Endothelial cell of umbilical vein (primary cell): ENCODE results near the gene FAM53B. TPM values are rescaled to one million over a fixed set of nuclear protein-coding genes. Genes with fewer than 3 reads are reported as not detected.

ENCODE experiments used
- BruUV-seq: library from RNA; stranded (reverse); fragments of 400-500 nt; replicated peaks from 2 replicates; lab custom pipeline; 2021; lab: Mats Ljungman, UMichigan
- CTCF ChIA-PET: fragments of 300-600, 350-600 bp; sonication (Branson Sonifier 250); formaldehyde crosslinking; loops from one replicate; lab custom pipeline; 2021; ENCODE audit warnings: antibody characterized with exemption, inconsistent platforms; lab: Charles Lee
- POLR2A ChIA-PET: fragments of 300-600, 350-600 bp; sonication (Branson Sonifier 250); formaldehyde crosslinking; loops from one replicate; lab custom pipeline; 2021; ENCODE audit warnings: antibody characterized with exemption, inconsistent platforms; lab: Charles Lee
- DNase-seq: peaks from one replicate; pipeline ENCODE4 v3.0.0-alpha.2; 2011; ENCODE audit warnings: low read depth, low spot score
- FAIRE-seq: peaks from 2 replicates; lab custom pipeline; 2011; peaks lifted over from hg19 to GRCh38; lab: Jason Lieb, UNC
- H2AFZ ChIP-seq: 2 replicates; pipeline ENCODE4 v1.6.0; 2012; ENCODE audit warnings: low read depth, low read length, control low read depth, inconsistent platforms
- H3K27ac ChIP-seq: 2 replicates; pipeline ENCODE4 v1.5.1; 2011; ENCODE audit warnings: low read depth, mild to moderate bottlenecking, control low read depth, low read length, moderate library complexity; ENCODE audit not compliant: insufficient read depth
- H3K27me3 ChIP-seq, 2 experiments: 2 replicates each; pipeline versions ENCODE4 v1.6.0 to v1.6.1; 2011; ENCODE audit warnings: low read length in 2 of 2, mixed read lengths in 1 of 2; ENCODE audit not compliant: control insufficient read depth in 2 of 2, insufficient read depth in 2 of 2
- H3K36me3 ChIP-seq, 2 experiments: 2 replicates in 1 of 2; 3 replicates in 1 of 2; pipeline ENCODE4 v1.5.1; 2011; ENCODE audit warnings: low read length in 2 of 2, mild to moderate bottlenecking in 1 of 2, moderate library complexity in 1 of 2; ENCODE audit not compliant: control insufficient read depth in 2 of 2, insufficient read depth in 2 of 2; ENCODE audit errors: extremely low read depth in 1 of 2
- H3K4me1 ChIP-seq: 3 replicates; pipeline ENCODE4 v1.5.1; 2011; ENCODE audit warnings: mild to moderate bottlenecking, low read length; ENCODE audit not compliant: control insufficient read depth, insufficient read depth; ENCODE audit errors: extremely low read depth
- H3K4me2 ChIP-seq: 2 replicates; pipeline ENCODE4 v1.6.1; 2011; ENCODE audit warnings: low read length, control low read depth, mixed read lengths; ENCODE audit not compliant: insufficient read depth
- H3K4me3 ChIP-seq, 3 experiments: fragments of 200-600 bp in 1 of 3; sonication (generic), shearing (Covaris generic) in 1 of 3; replicated peaks in 1 of 3; 2 replicates each; pipeline ENCODE4 v1.5.1; 2011 to 2016; ENCODE audit warnings: control low read depth in 3 of 3, low read length in 3 of 3, mild to moderate bottlenecking in 2 of 3, inconsistent platforms in 1 of 3, low read depth in 1 of 3, moderate library complexity in 1 of 3; ENCODE audit not compliant: insufficient read depth in 1 of 3
- H3K79me2 ChIP-seq: 2 replicates; pipeline ENCODE4 v1.6.0; 2012; ENCODE audit warnings: low read length, inconsistent platforms; ENCODE audit not compliant: control insufficient read depth, insufficient read depth
- H3K9ac ChIP-seq: replicated peaks from 2 replicates; pipeline ENCODE3; 2011; ENCODE audit warnings: low read length, control low read depth; ENCODE audit not compliant: insufficient read depth; ENCODE audit errors: extremely low read depth
- H3K9me1 ChIP-seq: replicated peaks from 3 replicates; pipeline ENCODE4 v1.6.0; 2011; ENCODE audit warnings: mild to moderate bottlenecking, low read length; ENCODE audit not compliant: control insufficient read depth, insufficient read depth; ENCODE audit errors: extremely low read depth
- H3K9me3 ChIP-seq: replicated peaks from 2 replicates; pipeline ENCODE4 v1.5.1; 2012; ENCODE audit warnings: low read length, inconsistent platforms; ENCODE audit not compliant: control insufficient read depth, insufficient read depth
- H4K20me1 ChIP-seq: replicated peaks from 2 replicates; pipeline ENCODE3; 2011; ENCODE audit warnings: mild to moderate bottlenecking, low read length; ENCODE audit not compliant: control insufficient read depth, insufficient read depth; ENCODE audit errors: extremely low read depth
- EZH2 ChIP-seq: IDR thresholded peaks from 2 replicates; pipeline ENCODE4 v1.6.1; 2012; ENCODE audit warnings: borderline replicate concordance, low read depth, mild to moderate bottlenecking, moderate library complexity, low read length, inconsistent platforms; ENCODE audit not compliant: severe bottlenecking
- FOS ChIP-seq: IDR thresholded peaks from 2 replicates; pipeline ENCODE4 v1.6.1; 2011; ENCODE audit warnings: mild to moderate bottlenecking, low read length, moderate library complexity, borderline replicate concordance; ENCODE audit not compliant: insufficient read depth
- GATA2 ChIP-seq: IDR thresholded peaks from 2 replicates; pipeline ENCODE4 v1.7.0; 2011; ENCODE audit warnings: low read depth, mild to moderate bottlenecking, moderate library complexity, mixed read lengths, low read length; ENCODE audit not compliant: insufficient read length, insufficient read depth
- JUN ChIP-seq: IDR thresholded peaks from 2 replicates; pipeline ENCODE4 v1.6.1; 2011; ENCODE audit warnings: borderline replicate concordance, low read depth; ENCODE audit not compliant: insufficient read length, insufficient read depth
- MYC ChIP-seq: IDR thresholded peaks from one replicate; pipeline ENCODE4 v1.6.1; 2011; ENCODE audit warnings: mild to moderate bottlenecking, low read depth, low read length
- POLR2A ChIP-seq: IDR thresholded peaks from 2 replicates; pipeline ENCODE4 v1.6.1; 2012; ENCODE audit warnings: low read depth, mild to moderate bottlenecking, control low read depth, low read length
- POLR2AphosphoS5 ChIP-seq: IDR thresholded peaks from 2 replicates; pipeline ENCODE4 v1.6.1; 2012; ENCODE audit warnings: low read depth, mild to moderate bottlenecking, control low read depth, low read length, moderate library complexity; ENCODE audit not compliant: insufficient read depth
- dilution Hi-C: fragments of 300-500 bp; cut with MboI; formaldehyde crosslinking; loops from one replicate; pipeline ENCODE4 v1.15.0; 2019; ENCODE audit warnings: low sequenced_read_pairs; ENCODE audit not compliant: extremely low pct_ligation_motif_present
- intact Hi-C: fragments of 100-400 bp; cut with micrococcal nuclease; formaldehyde crosslinking; loops from one replicate; pipeline ENCODE4 v1.10.0; 2022
- polyA plus RNA-seq, 4 experiments: library from polyadenylated mRNA; depleted of rRNA in 3 of 4; stranded (reverse) in 3 of 4; unstranded in 1 of 4; fragments of >200 nt; gene quantifications; 2 replicates each; pipeline versions ENCODE4 v1.2.1 to v1.2.3, GENCODE V29; 2011 to 2012; ENCODE audit warnings: missing spikeins in 1 of 4
- total RNA-seq: library from RNA; stranded (reverse); gene quantifications from 2 replicates; pipeline ENCODE4 v1.2.3, GENCODE V29; 2021
- TF ChIP-seq, protein P1 (sequence below): IDR thresholded peaks from 2 replicates; pipeline ENCODE4 v1.6.1; 2011; ENCODE audit not compliant: insufficient read depth, insufficient read length
- TF ChIP-seq, protein P2 (sequence below), 2 donors: IDR thresholded peaks; 1 replicate in 1 of 2; 2 replicates in 1 of 2; pipeline ENCODE4 v1.5.1; 2011; ENCODE audit warnings: low read length in 2 of 2, mild to moderate bottlenecking in 2 of 2, moderate library complexity in 2 of 2, control low read depth in 1 of 2, inconsistent platforms in 1 of 2, low read depth in 1 of 2; ENCODE audit not compliant: insufficient read depth in 1 of 2; ENCODE audit errors: extremely low read depth in 1 of 2

FAM53B gene
- total and polyA plus RNA-seq, 2 donors (not counting 3 experiments of a cell fraction or from before 2014, with no cell fraction given), result 8.5 to 21.1 TPM

DNA sequence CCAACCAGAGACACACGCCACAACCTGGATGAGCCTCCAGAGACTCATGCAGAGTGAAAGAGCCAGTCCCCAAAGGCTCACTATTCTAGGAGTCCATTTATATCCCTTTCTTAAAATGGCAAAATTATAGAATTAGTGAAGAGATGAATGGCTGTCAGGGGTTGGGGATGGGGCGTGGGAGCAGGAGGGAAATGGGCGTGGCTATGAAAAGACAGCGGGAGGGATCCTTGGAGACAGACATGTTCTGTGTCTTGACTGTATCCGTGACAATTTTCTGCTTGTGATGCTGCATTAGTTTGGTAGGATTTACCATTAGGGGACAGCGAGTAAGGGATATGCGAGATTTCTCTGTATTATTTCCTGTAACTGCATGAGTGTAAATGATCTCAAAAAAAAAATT lies 33.0 kb downstream of the FAM53B start:
- POLR2A ChIA-PET, result no interaction called here
- H3K36me3 ChIP-seq, result no peaks in the 10 kb centered on the region
- BruUV-seq, result no TSS peak
- dilution Hi-C loops (no loop called here), intact Hi-C loops (no loop called here)
- H3K4me3 ChIP-seq, result no peak overlapping the region
- H3K4me2 ChIP-seq, result no peak overlapping the region
- FAIRE-seq (no peak), DNase-seq (no peak)
- no peak overlapping the region for H3K9ac ChIP-seq
- H3K27me3 ChIP-seq, result no peaks in the 10 kb centered on the region
- no peaks in the 10 kb centered on the region for H3K9me1 ChIP-seq
- H4K20me1 ChIP-seq, result no peaks in the 10 kb centered on the region
- H3K9me3 ChIP-seq, result no peaks in the 10 kb centered on the region
- H2AFZ ChIP-seq, result no peak overlapping the region
- H3K4me1 ChIP-seq, result peaks cover 12% of the 10 kb centered on the region
- H3K27ac ChIP-seq, result no peak overlapping the region
- peaks cover 4% of the 10 kb centered on the region for H3K79me2 ChIP-seq
- CTCF ChIA-PET, result interaction anchor here (3.2 kb wide), 1 partner anchor 30 kb away, joined by 25 read pairs; no protein-coding TSS in a partner anchor
- TF ChIP-seq, protein P1, sequence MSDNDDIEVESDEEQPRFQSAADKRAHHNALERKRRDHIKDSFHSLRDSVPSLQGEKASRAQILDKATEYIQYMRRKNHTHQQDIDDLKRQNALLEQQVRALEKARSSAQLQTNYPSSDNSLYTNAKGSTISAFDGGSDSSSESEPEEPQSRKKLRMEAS, result no peak
- TF ChIP-seq EZH2 (no peak), FOS (no peak), JUN (no peak), MYC (no peak), POLR2A (no peak), POLR2AphosphoS5 (no peak), GATA2 (no peak)
- TF ChIP-seq, protein P2, sequence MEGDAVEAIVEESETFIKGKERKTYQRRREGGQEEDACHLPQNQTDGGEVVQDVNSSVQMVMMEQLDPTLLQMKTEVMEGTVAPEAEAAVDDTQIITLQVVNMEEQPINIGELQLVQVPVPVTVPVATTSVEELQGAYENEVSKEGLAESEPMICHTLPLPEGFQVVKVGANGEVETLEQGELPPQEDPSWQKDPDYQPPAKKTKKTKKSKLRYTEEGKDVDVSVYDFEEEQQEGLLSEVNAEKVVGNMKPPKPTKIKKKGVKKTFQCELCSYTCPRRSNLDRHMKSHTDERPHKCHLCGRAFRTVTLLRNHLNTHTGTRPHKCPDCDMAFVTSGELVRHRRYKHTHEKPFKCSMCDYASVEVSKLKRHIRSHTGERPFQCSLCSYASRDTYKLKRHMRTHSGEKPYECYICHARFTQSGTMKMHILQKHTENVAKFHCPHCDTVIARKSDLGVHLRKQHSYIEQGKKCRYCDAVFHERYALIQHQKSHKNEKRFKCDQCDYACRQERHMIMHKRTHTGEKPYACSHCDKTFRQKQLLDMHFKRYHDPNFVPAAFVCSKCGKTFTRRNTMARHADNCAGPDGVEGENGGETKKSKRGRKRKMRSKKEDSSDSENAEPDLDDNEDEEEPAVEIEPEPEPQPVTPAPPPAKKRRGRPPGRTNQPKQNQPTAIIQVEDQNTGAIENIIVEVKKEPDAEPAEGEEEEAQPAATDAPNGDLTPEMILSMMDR (IDR thresholded peaks at IDR 0.05; ENCODE audit: extremely low read depth in 1 of 2, insufficient read depth in 1 of 2, low read depth in 1 of 2, low read length in 2 of 2), result no peak
